OCI-LY3 (cell line): ENCODE results near the gene DDX27.

Source experiments
- H2AFZ ChIP-seq: fragments of 200-600, 300-600 bp; shearing (Covaris generic); 2 replicates; pipeline ENCODE4 v1.6.0; 2014; ENCODE audit warnings: antibody characterized with exemption, low read depth, low read length
- H3K27ac ChIP-seq: fragments of 200-600, 300-600 bp; sonication (generic); 2 replicates; pipeline ENCODE4 v1.5.1; 2014; ENCODE audit warnings: mild to moderate bottlenecking, low read length, moderate library complexity, mixed read lengths
- H3K27me3 ChIP-seq: fragments of 200-600, 300-600 bp; sonication (generic); 2 replicates; pipeline ENCODE4 v1.6.1; 2014; ENCODE audit warnings: low read depth, low read length, mixed read lengths
- H3K36me3 ChIP-seq: fragments of 200-600, 300-600 bp; sonication (generic); replicated peaks from 2 replicates; pipeline ENCODE3; 2014; ENCODE audit warnings: low read depth, low read length, mixed read lengths
- H3K4me1 ChIP-seq: fragments of 300-600, 200-600 bp; sonication (generic); 2 replicates; pipeline ENCODE4 v1.6.1; 2014; ENCODE audit warnings: low read length, mixed read lengths
- H3K4me2 ChIP-seq: fragments of 200-600, 300-600 bp; sonication (generic); 2 replicates; pipeline ENCODE4 v1.6.1; 2014; ENCODE audit warnings: low read length, mixed read lengths
- H3K4me3 ChIP-seq: fragments of 300-600, 200-600 bp; sonication (generic); 2 replicates; pipeline ENCODE4 v1.5.1; 2014; ENCODE audit warnings: antibody characterized with exemption, mild to moderate bottlenecking, low read length, moderate library complexity
- H3K79me2 ChIP-seq: fragments of 300-600, 200-600 bp; shearing (Covaris generic); 2 replicates; pipeline ENCODE4 v1.6.1; 2014; ENCODE audit warnings: mild to moderate bottlenecking, low read length, mixed read lengths
- H3K9ac ChIP-seq: fragments of 300-600, 200-600 bp; shearing (Covaris generic); 2 replicates; pipeline ENCODE4 v1.6.0; 2014; ENCODE audit warnings: mild to moderate bottlenecking, low read length, moderate library complexity
- H3K9me3 ChIP-seq: fragments of 200-600, 300-600 bp; shearing (Covaris generic); 2 replicates; pipeline ENCODE4 v1.6.1; 2014; ENCODE audit warnings: low read length, mixed read lengths; ENCODE audit not compliant: insufficient read depth
- H4K20me1 ChIP-seq: fragments of 200-600, 300-600 bp; sonication (generic); 2 replicates; pipeline ENCODE4 v1.6.1; 2016; ENCODE audit warnings: low read length, mixed read lengths; ENCODE audit not compliant: insufficient read depth
- EZH2phosphoT487 ChIP-seq: fragments of 200-600 bp; shearing (Covaris generic); IDR thresholded peaks from 2 replicates; pipeline ENCODE4 v1.6.1; 2018; ENCODE audit warnings: antibody characterized with exemption, mixed run types, low read depth
- TF ChIP-seq, protein P1 (sequence below): fragments of 200-600, 300-600 bp; sonication (generic); IDR thresholded peaks from 2 replicates; pipeline ENCODE4 v1.5.1; 2014; ENCODE audit warnings: antibody characterized with exemption, low read length, low read depth

Gene DDX27

GRCh38 chr20:49228676-49229075 is 9.5 kb downstream of the DDX27 start:
- no peak overlapping the region for H3K9ac ChIP-seq
- H3K79me2 ChIP-seq, result peaks cover 9% of the 10 kb centered on the region; the same call in 1 of the 2 replicates
- no peaks in the 10 kb centered on the region for H3K27me3 ChIP-seq
- peaks cover 62% of the 10 kb centered on the region for H3K36me3 ChIP-seq
- TF ChIP-seq, protein P1, sequence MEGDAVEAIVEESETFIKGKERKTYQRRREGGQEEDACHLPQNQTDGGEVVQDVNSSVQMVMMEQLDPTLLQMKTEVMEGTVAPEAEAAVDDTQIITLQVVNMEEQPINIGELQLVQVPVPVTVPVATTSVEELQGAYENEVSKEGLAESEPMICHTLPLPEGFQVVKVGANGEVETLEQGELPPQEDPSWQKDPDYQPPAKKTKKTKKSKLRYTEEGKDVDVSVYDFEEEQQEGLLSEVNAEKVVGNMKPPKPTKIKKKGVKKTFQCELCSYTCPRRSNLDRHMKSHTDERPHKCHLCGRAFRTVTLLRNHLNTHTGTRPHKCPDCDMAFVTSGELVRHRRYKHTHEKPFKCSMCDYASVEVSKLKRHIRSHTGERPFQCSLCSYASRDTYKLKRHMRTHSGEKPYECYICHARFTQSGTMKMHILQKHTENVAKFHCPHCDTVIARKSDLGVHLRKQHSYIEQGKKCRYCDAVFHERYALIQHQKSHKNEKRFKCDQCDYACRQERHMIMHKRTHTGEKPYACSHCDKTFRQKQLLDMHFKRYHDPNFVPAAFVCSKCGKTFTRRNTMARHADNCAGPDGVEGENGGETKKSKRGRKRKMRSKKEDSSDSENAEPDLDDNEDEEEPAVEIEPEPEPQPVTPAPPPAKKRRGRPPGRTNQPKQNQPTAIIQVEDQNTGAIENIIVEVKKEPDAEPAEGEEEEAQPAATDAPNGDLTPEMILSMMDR, result no peak
- no peak for TF ChIP-seq EZH2phosphoT487
- H3K27ac ChIP-seq, result no peak overlapping the region
- H3K4me1 ChIP-seq, result peaks cover 18% of the 10 kb centered on the region
- H3K4me3 ChIP-seq, result no peak overlapping the region
- no peaks in the 10 kb centered on the region for H3K9me3 ChIP-seq
- no peaks in the 10 kb centered on the region; the same call in 1 of the 2 replicates for H4K20me1 ChIP-seq
- H3K4me2 ChIP-seq, result no peak overlapping the region
- H2AFZ ChIP-seq, result no peak overlapping the region

GRCh38 chr20:49229381-49229780 is 10.2 kb downstream of the DDX27 start:
- H3K4me2 ChIP-seq, result no peak overlapping the region
- no peak overlapping the region for H2AFZ ChIP-seq
- H3K36me3 ChIP-seq, result peaks cover 62% of the 10 kb centered on the region
- no peaks in the 10 kb centered on the region for H3K9me3 ChIP-seq
- peak overlapping the region; percentile 78; the same call in 1 of the 2 replicates for H3K27ac ChIP-seq
- H3K9ac ChIP-seq, result no peak overlapping the region
- TF ChIP-seq, protein P1, result no peak
- TF ChIP-seq EZH2phosphoT487, result no peak
- peaks cover 18% of the 10 kb centered on the region for H3K4me1 ChIP-seq
- H3K4me3 ChIP-seq, result no peak overlapping the region
- H3K79me2 ChIP-seq, result peaks cover 9% of the 10 kb centered on the region; the same call in 1 of the 2 replicates
- H3K27me3 ChIP-seq, result no peaks in the 10 kb centered on the region
- H4K20me1 ChIP-seq, result no peaks in the 10 kb centered on the region; the same call in 1 of the 2 replicates

GRCh38 chr20:49230021-49230420 is 10.8 kb downstream of the DDX27 start:
- peaks cover 18% of the 10 kb centered on the region for H3K4me1 ChIP-seq
- no peaks in the 10 kb centered on the region for H4K20me1 ChIP-seq
- no peaks in the 10 kb centered on the region for H3K27me3 ChIP-seq
- peak overlapping the region; percentile 53; the same call in 1 of the 2 replicates for H3K4me3 ChIP-seq
- peak overlapping the region; percentile 16; the same call in 1 of the 2 replicates for H2AFZ ChIP-seq
- peak overlapping the region; percentile 78 for H3K27ac ChIP-seq
- peaks cover 62% of the 10 kb centered on the region for H3K36me3 ChIP-seq
- peaks cover 9% of the 10 kb centered on the region; the same call in 1 of the 2 replicates for H3K79me2 ChIP-seq
- H3K9ac ChIP-seq, result peak overlapping the region; percentile 46
- TF ChIP-seq, protein P1, result no peak
- no peak for TF ChIP-seq EZH2phosphoT487
- H3K9me3 ChIP-seq, result no peaks in the 10 kb centered on the region
- H3K4me2 ChIP-seq, result peak overlapping the region; percentile 80

GRCh38 chr20:49230561-49231133 is 11.4 kb downstream of the DDX27 start:
- H3K9ac ChIP-seq, result peak overlapping the region; percentile 46
- H3K9me3 ChIP-seq, result no peaks in the 10 kb centered on the region
- H3K36me3 ChIP-seq, result peaks cover 64% of the 10 kb centered on the region
- peak overlapping the region; percentile 53 for H3K4me3 ChIP-seq
- H3K27me3 ChIP-seq, result no peaks in the 10 kb centered on the region
- no peaks in the 10 kb centered on the region for H4K20me1 ChIP-seq
- H2AFZ ChIP-seq, result peak overlapping the region; percentile 34; the same call in 1 of the 2 replicates
- peaks cover 9% of the 10 kb centered on the region; the same call in 1 of the 2 replicates for H3K79me2 ChIP-seq
- peaks cover 18% of the 10 kb centered on the region for H3K4me1 ChIP-seq
- peak overlapping the region; percentile 78 for H3K27ac ChIP-seq
- no peak for TF ChIP-seq EZH2phosphoT487
- TF ChIP-seq, protein P1, result no peak
- peak overlapping the region; percentile 80 for H3K4me2 ChIP-seq
